Activated T-cell treated with anti-CD3 and anti-CD28 coated beads for 4 hours (primary cell): ENCODE data around the gene SLC11A1.

Experiments used
- DNase-seq: peaks from one replicate; pipeline ENCODE4 v3.0.0-alpha.2; 2020

The SLC11A1 gene

GRCh38 chr2:218438596-218438995, 56.5 kb downstream of the SLC11A1 start:
- no peak for DNase-seq

GRCh38 chr2:218444692-218445357, 62.8 kb downstream of the SLC11A1 start:
- DNase-seq = no peak

- no peak for DNase-seq
Measured at GRCh38 chr2:218445602-218446001, 63.5 kb downstream of the SLC11A1 start.
